COR-L47 (cell line): Measurements from ENCODE around the gene AFMID.
"Not testable (repeated sequence)": the region's sequence is repeated elsewhere in the genome, so short reads cannot be mapped to it uniquely, and the experiment has no call there.

ENCODE experiments used
- DNase-seq: peaks from one replicate; lab custom pipeline; 2025; lab: John Stamatoyannopoulos, UW

The AFMID gene

GRCh38 chr17:78238823-78239488, 51.8 kb downstream of the AFMID start:
- DNase-seq = no peak

GRCh38 chr17:78239489-78239931, 52.3 kb downstream of the AFMID start:
- DNase-seq = no peak

GRCh38 chr17:78240012-78240655, 53.0 kb downstream of the AFMID start:
- no peak for DNase-seq

- DNase-seq = no peak
Observed at GRCh38 chr17:78240839-78241238, 53.7 kb downstream of the AFMID start.

GRCh38 chr17:78241277-78242023, 54.3 kb downstream of the AFMID start:
- no peak for DNase-seq

- DNase-seq = no peak
Observed at GRCh38 chr17:78242024-78242742, 55.0 kb downstream of the AFMID start.

- no peak for DNase-seq
Observed at GRCh38 chr17:78247304-78247703, 60.1 kb downstream of the AFMID start.

- DNase-seq = no peak
Observed at GRCh38 chr17:78248051-78248914, 61.1 kb downstream of the AFMID start.

- DNase-seq = no peak
Observed at GRCh38 chr17:78249074-78249817, 62.1 kb downstream of the AFMID start.

- no peak for DNase-seq
Observed at GRCh38 chr17:78249818-78250806, 63.0 kb downstream of the AFMID start.

- DNase-seq = peak; percentile 75
Observed at GRCh38 chr17:78250891-78251772, 64.0 kb downstream of the AFMID start.

- DNase-seq = no peak
Observed at GRCh38 chr17:78251773-78252103, 64.6 kb downstream of the AFMID start.

GRCh38 chr17:78252111-78252634, 65.0 kb downstream of the AFMID start:
- no peak for DNase-seq

GRCh38 chr17:78252701-78253635, 65.8 kb downstream of the AFMID start:
- DNase-seq = no peak

GRCh38 chr17:78253636-78253945, 66.4 kb downstream of the AFMID start:
- not testable (repeated sequence) for DNase-seq

GRCh38 chr17:78253946-78254672, 66.9 kb downstream of the AFMID start:
- peak; percentile 78 for DNase-seq
